ENCODE data around the gene FAXDC2.

- TF ChIP-seq, protein P1, sequence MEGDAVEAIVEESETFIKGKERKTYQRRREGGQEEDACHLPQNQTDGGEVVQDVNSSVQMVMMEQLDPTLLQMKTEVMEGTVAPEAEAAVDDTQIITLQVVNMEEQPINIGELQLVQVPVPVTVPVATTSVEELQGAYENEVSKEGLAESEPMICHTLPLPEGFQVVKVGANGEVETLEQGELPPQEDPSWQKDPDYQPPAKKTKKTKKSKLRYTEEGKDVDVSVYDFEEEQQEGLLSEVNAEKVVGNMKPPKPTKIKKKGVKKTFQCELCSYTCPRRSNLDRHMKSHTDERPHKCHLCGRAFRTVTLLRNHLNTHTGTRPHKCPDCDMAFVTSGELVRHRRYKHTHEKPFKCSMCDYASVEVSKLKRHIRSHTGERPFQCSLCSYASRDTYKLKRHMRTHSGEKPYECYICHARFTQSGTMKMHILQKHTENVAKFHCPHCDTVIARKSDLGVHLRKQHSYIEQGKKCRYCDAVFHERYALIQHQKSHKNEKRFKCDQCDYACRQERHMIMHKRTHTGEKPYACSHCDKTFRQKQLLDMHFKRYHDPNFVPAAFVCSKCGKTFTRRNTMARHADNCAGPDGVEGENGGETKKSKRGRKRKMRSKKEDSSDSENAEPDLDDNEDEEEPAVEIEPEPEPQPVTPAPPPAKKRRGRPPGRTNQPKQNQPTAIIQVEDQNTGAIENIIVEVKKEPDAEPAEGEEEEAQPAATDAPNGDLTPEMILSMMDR (IDR thresholded peaks at IDR 0.05 in 8 of 11, conservative IDR thresholded peaks at IDR 0.05 in 3 of 11), result no peak
- TF ChIP-seq POLR2A (IDR thresholded peaks at IDR 0.05) (no peak), POLR2AphosphoS5 (IDR thresholded peaks at IDR 0.05) (no peak)
These were observed 55.7 kb downstream of the FAXDC2 start for GRCh38 chr5:154794525-154795234.
